NCI-H526 (cell line): ENCODE data around the gene SYT2.
"Not testable (repeated sequence)": the region's sequence is repeated elsewhere in the genome, so short reads cannot be mapped to it uniquely, and the experiment has no call there.

Source experiments
- DNase-seq, 2 experiments: peaks; one replicate each; lab custom pipeline; 2025; lab: John Stamatoyannopoulos, UW

Gene SYT2

DNA sequence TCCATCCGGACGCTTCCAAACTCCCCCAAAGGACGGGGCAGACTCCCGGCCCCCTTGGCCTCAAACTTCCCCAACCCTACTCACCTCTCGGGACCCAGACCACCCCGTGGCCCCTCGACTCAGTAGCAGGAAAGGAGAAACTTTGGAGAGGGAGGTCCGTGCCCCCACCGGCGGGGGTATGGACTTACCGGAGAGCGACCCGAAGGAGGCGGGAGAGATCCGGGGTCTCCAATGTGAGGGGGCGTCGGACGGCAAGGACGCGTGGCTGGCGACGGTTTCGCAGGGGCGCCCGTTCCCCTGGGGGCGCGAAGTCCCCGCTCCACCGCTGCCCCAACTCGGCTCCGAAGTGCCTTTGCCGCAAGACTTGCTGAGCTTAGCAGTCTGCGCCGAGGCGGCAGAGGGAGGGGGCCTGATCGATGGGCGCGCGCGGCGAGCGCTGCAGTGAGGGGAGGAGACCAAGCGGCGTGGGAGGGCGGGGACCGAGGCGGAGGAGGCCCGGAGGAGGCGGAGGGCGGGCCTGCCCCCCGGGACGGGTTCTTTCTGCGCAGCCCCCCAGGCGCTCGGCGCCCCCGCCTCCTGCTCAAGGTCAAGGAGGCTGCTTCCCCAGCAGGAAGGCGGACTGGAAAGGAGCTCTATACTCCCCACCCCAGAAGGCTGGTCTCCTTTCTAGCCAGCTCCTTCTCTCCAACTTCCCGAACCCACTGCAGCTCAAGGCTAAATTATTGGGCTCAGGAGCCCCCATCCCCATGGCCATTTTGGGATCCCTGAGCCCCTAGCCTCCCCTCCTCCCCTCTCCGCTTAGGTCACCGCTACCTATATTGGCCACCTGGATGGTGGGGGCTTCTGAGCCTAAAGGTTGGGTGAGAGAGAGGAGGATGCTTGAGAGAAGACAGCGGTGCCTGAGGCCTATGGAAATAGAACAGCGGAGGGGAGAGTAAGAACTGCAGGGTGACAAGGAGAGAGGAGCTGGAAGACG is at the start of gene SYT2:
SYT2 (minus strand) TSS at position 385 of the 976 bp plus-strand sequence. CDS start 104,682 bp downstream, outside the sequence.
- peak in 1 of 2 experiments; percentile 62 for DNase-seq

DNA sequence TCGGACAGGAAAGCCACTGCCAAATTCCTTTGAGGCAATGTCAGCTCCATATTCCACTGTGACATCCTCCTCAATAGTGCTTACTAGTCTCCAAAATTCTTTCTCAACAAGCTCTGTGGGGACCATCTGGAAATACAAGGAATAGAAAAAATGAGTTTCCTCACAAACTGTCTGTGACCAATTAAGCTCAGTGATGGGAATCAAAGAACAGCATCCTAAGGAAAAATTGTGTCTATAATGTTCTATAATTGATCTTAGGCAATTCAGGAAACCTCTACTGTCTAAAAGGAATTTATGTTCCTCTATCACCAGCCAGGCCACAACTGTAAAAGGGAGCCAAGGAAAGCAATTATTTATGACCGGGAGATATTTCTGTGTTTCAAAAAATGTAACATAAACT is 46.1 kb upstream of the SYT2 start:
- no peak for DNase-seq

DNA sequence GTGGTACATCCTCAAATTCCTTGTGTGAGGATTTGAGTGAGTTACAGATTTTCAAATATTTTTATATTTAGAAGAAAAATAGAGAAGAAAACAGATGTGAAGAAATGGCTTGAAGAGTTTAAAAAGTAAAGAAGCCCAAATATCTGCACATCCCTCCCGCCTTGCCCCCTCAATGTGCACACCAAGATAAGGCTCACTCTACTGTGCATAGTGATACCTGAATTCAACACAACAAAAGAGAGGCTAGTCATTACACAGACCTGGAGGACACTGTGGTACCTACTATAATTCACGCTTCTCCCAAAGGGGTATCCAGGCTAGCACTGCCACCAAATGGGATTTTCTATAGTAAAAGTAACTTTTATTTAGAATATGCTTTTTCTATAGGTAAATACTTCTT is 44.0 kb upstream of the SYT2 start:
- DNase-seq = no peak

DNA sequence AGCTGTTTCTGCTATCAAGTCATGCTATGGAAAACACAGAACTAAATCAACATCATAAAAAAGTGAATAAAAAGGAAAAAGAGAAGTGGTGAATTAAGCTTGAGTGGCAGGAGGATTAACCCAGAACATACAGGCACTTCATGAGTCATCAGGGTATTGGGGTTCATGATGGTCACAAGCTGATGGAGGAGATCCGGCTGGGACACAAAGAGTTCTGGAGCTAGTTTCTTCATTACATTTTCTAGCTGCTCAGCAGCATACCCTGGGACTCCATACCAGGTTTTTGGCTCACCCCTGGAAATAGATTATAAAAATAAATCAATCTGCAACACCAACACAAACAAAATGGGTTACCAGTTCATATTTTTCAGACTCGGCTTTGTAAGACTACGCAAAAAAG is 42.5 kb upstream of the SYT2 start:
- DNase-seq = no peak

DNA sequence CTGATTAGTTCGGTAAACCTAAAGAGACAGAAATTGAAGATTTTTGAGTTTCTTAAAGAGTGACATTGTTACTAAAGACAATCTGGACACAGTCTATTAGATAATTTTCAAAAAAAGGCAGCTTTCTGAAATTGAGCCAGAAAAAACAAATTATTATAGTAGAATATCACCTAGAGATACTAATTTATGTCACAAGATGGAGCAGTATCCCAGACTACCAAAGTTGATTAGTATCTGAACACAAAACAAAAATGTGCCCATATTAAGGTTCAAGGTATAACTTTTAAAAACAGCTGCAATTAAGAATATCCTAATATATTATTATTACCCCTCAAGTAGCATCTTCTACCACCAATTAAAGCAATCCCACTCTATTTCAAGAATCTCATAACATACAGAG is 40.5 kb upstream of the SYT2 start:
- DNase-seq = no peak

DNA sequence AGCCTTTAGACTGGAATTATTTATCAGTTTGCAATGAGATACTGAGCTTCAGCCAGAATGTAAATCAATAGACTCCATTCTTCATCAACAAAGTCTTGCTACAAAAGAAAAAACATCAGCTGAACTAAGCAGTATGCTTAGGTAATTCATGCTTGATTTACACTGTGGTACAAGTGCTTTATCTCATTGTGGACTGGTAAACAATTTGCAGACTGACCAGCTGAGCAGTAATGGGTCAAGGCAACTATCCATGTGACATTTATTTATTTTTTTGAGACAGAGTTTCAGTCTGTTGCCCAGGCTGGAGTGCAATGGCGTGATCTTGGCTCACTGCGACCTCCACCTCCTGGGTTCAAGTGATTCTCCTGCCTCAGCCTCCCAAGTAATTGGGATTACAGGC is 39.8 kb upstream of the SYT2 start:
- no peak for DNase-seq

DNA sequence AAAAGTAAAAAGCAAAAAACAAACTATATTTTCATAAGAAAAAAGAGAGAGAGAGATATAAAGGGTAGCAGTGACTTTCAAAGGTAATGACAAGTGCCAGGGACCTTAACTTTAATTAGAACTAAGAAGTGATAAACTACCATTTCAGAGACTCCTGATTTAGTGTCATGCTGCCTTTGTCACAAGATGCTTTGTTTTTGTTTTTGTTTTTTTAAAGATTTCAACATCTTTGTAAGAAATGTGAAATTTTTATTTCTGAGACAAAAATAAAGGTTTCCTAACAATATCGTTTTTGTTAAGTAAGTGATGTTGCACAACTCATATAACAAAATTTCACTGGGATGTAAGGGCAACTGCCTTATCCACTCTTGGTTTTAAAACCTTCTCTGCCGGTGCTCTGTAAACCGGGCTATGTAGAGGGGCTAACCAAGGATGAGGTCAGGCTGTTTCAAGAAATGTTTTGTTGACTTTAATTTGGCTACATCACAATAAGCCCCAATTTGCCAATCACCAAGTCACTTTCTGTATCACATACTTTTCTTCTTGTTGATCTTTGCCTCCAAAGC is 35.2 kb upstream of the SYT2 start:
- no peak for DNase-seq

DNA sequence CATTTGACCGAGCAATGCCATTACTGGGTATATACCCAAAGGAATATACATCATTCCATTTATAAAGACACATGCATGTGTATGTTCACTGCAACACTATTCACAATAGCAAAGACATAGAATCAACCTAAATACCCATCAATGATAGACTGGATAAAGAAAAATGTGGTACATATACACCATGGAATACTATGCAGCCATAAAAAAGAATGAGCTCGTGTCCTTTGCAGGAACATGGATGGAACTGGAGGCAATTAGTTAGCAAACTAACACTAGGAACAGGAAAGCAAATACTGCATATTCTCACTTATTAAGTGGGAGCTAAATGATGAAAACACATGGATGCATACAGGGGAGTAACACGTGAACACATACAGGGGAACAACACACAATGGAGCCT is 34.5 kb upstream of the SYT2 start:
- DNase-seq = not testable (repeated sequence)

DNA sequence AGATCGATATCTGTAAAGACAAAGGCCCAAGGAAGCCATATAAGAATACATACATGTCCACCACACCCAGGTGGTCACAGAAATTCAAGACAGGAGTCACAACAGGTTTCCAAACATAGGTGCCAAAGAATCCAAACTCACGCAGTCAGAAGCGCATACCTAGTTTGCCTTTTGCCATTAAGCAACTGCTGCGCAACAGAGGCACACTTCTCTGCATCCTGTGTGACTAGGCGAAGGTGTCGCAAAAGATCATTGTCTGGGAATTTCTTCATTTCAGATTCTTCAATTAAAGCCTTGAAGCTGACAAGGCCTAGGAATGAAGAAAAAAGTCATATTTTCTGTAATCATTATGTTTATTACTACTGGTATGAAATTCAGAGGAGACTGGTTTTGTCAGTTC is 32.2 kb upstream of the SYT2 start:
- no peak for DNase-seq

DNA sequence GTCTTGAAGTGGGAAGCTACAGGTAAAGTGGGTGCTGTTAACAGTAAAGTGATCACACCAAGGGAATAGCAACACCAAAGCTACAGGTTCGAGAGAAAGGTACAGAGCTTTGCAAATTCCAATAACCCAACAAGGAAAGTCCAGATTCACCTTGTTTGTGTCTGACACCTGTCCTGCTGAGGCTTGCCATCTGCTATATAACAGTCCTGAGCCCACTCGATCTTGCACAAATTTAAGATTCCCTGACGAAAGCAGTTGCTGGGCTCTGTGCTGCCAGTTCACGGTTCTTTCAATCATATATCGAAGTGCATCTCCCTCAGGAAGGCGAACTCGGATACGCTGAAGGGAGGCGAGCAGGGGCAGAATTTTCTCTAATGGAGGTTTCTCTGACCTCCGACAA is 23.0 kb upstream of the SYT2 start:
- DNase-seq = no peak

DNA sequence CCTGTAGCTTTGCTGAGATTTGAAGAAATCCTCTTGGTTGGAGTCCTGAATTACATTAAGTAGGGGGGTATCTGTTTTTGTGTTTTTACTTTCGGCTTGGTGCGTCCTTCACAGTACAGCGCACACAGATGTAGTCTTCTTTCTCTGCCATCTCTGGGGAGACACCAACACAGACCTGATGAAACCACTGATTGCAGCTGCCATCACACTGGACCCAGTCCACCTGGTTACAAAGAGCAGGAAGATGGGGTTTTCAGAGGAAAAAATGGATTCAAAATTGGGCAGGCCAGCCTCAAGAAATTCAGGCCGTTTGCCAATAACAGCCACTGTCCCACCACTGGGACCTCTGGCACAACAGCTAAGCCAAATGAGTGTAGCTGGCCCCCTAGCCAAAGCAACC is 18.7 kb upstream of the SYT2 start:
- DNase-seq = no peak

DNA sequence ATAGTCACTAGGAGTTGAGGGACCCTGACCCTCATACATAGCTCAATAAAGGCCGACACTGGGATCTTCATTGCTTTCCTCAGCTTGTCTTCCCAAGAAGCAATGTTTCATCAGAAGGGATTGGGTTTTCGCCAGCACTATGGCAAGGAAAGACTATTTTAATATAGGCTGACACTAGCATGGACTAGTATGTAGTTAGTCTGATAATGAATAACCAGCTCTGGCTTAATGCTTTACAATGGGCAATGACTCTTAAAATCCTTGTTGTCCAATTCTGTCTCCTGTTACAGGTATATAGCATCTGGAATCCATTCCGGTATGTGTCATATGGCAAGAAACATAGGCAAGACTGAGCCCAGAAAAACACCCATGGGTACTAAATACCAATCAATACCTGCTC is 15.3 kb upstream of the SYT2 start:
- no peak for DNase-seq

DNA sequence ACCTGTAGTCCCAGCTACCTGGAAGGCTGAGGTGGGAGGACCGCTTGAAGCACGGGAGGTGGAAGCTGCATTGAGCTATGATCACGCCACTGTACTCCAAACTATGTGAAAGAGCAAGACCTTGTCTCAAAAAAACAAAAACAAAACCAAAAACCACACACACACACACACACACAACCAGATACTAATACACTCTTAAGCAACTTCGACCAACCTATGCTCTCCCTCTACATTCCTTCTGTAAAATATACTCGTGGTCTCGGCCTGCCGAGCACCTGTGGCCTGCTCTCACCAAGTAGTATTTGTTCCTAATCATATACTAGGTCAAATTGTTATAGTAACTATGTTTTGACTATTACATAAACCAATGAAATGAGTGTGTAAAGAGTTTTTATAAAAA is 13.5 kb upstream of the SYT2 start:
- DNase-seq = no peak

DNA sequence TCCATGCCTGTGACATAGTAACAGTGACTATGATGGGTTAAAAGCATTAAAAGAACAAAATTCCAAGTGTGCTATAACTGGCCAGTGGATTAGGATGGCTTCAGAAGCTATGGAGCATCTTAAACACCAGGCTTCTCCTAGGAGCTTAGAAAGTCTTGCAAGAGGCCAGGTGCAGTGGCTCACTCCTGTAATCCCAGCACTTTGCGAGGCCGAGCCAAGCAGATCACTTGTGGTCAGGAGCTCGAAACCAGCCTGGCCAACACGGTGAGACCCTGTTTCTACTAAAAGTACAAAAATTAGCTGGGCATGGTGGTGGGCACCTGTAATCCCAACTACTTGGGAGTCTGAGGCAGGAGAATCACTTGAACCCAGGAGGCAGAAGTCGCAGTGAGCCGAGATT is 12.8 kb upstream of the SYT2 start:
- DNase-seq = not testable (repeated sequence)

DNA sequence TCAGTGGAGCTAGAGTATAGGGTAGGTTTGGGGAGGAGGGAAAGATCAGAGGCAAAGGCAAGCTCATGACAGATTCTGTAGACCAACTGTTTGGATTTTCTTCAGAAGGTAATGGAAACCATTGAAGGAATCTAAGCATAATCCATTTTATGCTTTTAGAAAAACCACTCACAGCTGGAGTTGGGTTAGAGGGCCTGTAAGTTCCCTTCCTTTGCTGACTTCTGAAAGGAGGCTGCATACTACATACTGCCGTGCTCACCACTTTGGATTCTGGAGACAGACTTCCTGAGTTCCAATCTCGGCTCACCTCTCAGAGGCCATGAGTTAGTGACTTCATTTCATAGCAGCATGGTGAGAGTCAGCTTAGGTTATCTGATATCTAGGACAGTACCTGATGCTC is 6.4 kb upstream of the SYT2 start:
- DNase-seq = no peak

DNA sequence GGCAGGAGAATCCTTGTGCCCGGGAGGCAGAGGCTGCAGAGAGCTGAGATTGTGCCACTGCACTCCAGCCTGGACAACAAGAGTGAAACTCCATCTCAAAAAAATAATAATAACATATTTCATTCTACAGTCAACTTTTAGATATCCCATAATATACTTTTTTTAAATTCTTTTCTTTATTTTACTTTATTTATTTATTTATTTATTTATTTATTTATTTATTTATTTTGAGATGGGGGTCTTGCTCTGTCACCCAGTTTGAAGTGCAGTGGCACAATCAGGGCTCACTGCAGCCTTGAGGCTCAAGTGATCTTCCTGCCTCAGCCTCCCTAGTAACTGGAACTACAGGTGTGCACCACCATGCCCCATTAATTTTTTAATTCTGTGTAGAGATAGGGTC is 3.9 kb upstream of the SYT2 start:
- not testable (repeated sequence) for DNase-seq

DNA sequence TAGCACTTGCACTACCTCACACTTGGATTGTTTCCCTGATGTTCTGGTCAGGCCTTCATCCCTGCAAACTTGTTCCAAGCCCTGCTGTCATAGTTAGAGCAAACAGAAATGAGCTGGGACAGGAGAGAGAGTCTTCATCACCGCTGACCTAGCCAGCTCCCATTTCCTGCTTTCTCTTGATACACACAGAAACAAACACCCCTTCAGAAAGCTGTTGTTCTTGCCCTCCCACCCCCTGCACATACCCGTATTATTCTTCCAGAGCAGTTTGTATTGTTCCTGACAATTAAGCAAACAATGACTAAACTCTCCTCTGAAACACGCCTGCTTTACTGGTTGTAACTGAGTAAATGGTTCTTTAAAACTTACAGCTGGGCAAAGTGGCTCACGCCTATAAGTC is 2.9 kb upstream of the SYT2 start:
- no peak for DNase-seq

DNA sequence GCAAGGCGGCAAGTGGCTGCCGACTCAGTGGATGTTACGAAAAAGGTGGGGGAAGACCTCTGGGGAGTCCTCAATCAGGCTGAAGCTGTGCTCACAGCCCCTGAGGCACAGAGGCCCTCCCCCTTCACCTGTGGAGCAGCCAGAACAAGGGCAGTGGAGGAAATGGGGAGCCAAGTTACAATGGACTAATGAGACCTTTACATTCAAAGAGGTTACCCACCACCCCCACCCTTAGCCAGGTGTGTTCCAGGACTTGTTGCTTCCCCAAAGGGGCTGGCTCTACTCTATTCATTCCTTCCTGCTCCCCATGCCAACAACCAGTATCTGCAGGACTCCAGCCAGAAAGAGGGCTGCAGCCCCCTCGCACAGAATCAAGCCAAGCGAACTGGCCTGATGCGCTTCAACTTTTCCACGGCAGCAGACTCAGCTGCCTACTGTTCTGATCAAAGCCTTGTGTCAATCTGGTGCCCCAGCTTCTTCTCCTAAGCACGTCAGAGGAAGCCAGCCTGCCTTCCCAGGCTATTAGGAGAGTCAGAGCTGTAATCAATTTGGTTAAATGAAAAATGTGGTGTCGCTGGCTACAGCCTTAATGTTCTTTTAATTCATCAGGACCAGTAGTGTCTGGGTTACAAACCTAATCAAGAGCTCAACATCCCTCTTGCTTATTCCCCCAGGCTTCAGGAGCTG is 1.8 kb upstream of the SYT2 start:
- no peak for DNase-seq

DNA sequence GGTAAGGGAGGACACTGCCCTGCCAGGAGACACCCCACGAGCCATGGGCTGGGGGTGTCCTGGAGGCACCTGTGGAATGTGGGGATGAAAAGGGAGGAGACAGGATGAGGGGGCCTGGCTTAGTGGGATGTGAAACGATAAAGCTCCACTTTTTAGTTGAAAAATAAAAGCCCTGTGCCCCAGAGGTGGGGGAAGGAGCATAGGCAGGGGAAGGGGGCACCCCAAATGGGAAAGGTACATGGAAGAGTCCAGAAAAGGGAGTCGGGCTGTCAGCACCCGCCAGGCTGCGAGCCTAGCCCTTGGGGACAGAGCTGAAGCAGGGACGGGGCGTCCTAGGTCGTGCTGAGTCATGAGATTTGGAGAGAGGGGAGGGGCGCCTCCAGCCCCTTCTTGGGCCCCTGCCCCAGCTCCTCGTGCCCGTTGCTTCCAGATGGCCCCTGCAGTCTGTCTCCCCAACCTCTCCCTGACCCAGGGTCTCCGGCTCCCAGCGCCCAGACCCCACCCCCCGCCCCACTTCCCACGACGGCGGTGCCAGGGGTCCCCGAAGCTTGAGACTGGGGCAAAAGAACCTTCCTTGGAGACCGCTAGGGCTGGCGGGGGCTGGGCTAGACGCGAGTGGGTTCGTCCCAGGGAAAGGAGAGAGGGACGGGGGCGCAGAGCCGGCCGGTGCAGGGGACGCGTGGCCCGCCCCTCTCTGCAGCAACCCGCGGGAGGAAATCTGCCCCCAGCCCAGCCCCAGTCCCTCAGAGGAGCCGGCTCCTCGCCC is 795 bp downstream of the SYT2 start:
- no peak for DNase-seq

DNA sequence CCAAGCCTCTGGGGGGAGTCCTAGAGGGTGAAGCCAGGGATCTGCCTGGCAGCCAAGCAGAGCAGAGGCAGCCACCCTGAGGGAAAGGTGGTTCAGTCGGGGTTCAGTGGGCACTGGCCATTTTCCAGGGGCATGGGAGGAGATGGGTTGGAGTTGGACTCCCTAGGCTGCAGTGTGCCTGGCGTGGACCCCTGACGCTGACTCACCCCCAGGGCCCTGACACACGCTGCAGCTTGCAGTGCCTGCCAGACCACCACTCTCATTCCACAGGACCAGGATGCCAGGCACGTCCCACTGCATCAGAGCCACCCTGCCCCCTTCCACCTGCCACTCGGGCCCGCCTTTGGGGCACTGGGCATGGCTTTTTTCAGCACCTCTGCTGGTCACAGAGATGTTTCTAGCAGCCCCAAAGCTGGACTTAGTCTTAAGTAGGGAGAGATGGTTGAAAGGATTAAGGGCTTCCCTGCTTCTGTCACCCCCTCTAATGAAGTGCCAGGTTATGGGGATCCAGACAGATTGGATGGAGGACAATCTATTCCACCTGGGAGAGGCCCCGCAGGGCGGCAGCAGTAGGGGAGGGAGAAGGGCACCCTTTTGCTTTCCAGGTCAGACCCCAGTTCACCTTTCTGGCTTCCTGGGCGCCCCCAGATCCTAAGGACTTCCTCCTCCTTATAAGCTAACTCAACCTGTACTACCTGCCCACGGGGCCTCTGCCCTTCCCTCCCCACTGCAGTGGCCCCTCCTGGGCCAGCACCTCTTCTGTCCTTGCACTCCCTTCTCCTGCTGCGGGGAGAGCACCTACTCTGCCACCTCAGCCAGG is 1.6 kb downstream of the SYT2 start:
- DNase-seq = no peak

DNA sequence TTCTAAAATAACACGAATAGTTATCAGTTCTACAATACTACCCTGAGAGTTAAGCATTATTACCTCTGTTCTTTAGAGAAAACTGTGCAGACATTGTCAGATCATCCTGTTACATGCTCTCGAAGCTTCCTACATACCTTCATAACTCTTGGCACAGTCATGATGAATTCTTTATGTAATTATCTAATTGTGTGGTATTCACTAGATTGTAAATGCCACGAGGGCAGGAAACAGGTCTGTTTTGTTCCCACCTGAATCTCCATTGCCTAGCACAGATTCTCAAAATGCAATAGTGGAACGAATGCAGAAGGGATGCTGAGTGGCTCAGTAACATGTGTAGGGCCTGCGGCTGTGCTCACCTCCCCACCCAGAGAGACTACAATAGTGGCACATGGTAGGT is 3.4 kb downstream of the SYT2 start:
- no peak for DNase-seq
